H9 (cell line): ENCODE measurements around the gene KCNMA1. TPM values are rescaled to one million over a fixed set of nuclear protein-coding genes. Genes with fewer than 3 reads are reported as not detected.

Source experiments
- DNase-seq: peaks from one replicate; pipeline ENCODE4 v3.0.0-alpha.2; 2017
- H2AFZ ChIP-seq: one replicate; pipeline ENCODE4 v1.6.1; 2013; ENCODE audit warnings: mild to moderate bottlenecking, low read length, control low read depth, moderate library complexity
- H2AK5ac ChIP-seq: 2 replicates; pipeline ENCODE4 v1.6.1; 2013; ENCODE audit warnings: low read length, control low read depth, mixed read lengths; ENCODE audit not compliant: insufficient read length
- H2BK120ac ChIP-seq: one replicate; pipeline ENCODE4 v1.6.1; 2013; ENCODE audit warnings: low read depth, mild to moderate bottlenecking, low read length, control low read depth, inconsistent platforms; ENCODE audit not compliant: poor library complexity, severe bottlenecking
- H2BK12ac ChIP-seq: 2 replicates; pipeline ENCODE4 v1.6.1; 2013; ENCODE audit warnings: low read length, control low read depth, mixed read lengths, low read depth; ENCODE audit not compliant: insufficient read length
- H2BK15ac ChIP-seq: 2 replicates; pipeline ENCODE4 v1.6.1; 2013; ENCODE audit warnings: low read depth, low read length, control low read depth
- H2BK20ac ChIP-seq: one replicate; pipeline ENCODE4 v1.6.1; 2013; ENCODE audit warnings: low read depth, mild to moderate bottlenecking, low read length, control low read depth, inconsistent platforms; ENCODE audit not compliant: poor library complexity, severe bottlenecking
- H2BK5ac ChIP-seq: 2 replicates; pipeline ENCODE4 v1.6.1; 2013; ENCODE audit warnings: low read length, control low read depth, mixed read lengths; ENCODE audit not compliant: insufficient read length
- H3K14ac ChIP-seq: 2 replicates; pipeline ENCODE4 v1.6.1; 2013; ENCODE audit warnings: low read length, control low read depth; ENCODE audit not compliant: insufficient read depth
- H3K18ac ChIP-seq: 2 replicates; pipeline ENCODE4 v1.6.1; 2013; ENCODE audit warnings: low read depth, mild to moderate bottlenecking, mixed read lengths, low read length, control low read depth; ENCODE audit not compliant: insufficient read length
- H3K23ac ChIP-seq: 2 replicates; pipeline ENCODE4 v1.6.1; 2013; ENCODE audit warnings: low read length, control low read depth, mixed read lengths, low read depth; ENCODE audit not compliant: insufficient read length
- H3K23me2 ChIP-seq: 2 replicates; pipeline ENCODE4 v1.6.1; 2013; ENCODE audit warnings: low read depth, mild to moderate bottlenecking, mixed read lengths, low read length, control low read depth; ENCODE audit not compliant: insufficient read length, poor library complexity, severe bottlenecking
- H3K27ac ChIP-seq: 2 replicates; pipeline ENCODE4 v1.5.1; 2013; ENCODE audit warnings: low read length, control low read depth, mixed read lengths, low read depth; ENCODE audit not compliant: insufficient read length
- H3K27me3 ChIP-seq: 2 replicates; pipeline ENCODE4 v1.6.1; 2013; ENCODE audit warnings: low read length, control low read depth, inconsistent platforms; ENCODE audit not compliant: insufficient read depth
- H3K4ac ChIP-seq: 2 replicates; pipeline ENCODE4 v1.6.1; 2013; ENCODE audit warnings: low read depth, mild to moderate bottlenecking, control low read depth, inconsistent platforms, low read length, moderate library complexity
- H3K4me1 ChIP-seq: 2 replicates; pipeline ENCODE4 v1.6.1; 2013; ENCODE audit warnings: low read length, control low read depth, inconsistent platforms; ENCODE audit not compliant: insufficient read depth
- H3K4me2 ChIP-seq: 2 replicates; pipeline ENCODE4 v1.6.1; 2013; ENCODE audit warnings: low read length, control low read depth, mixed read lengths; ENCODE audit not compliant: insufficient read length, insufficient read depth
- H3K56ac ChIP-seq: 2 replicates; pipeline ENCODE4 v1.6.1; 2013; ENCODE audit warnings: low read depth, mild to moderate bottlenecking, mixed read lengths, low read length, control low read depth; ENCODE audit not compliant: insufficient read length
- H3K79me1 ChIP-seq: 2 replicates; pipeline ENCODE4 v1.6.1; 2013; ENCODE audit warnings: low read depth, mild to moderate bottlenecking, moderate library complexity, low read length, control low read depth, inconsistent platforms; ENCODE audit not compliant: insufficient read depth, poor library complexity, severe bottlenecking
- H3K79me2 ChIP-seq: 2 replicates; pipeline ENCODE4 v1.6.1; 2013; ENCODE audit warnings: low read length, control low read depth, inconsistent platforms; ENCODE audit not compliant: insufficient read depth
- H3K9ac ChIP-seq: 2 replicates; pipeline ENCODE4 v1.6.1; 2013; ENCODE audit warnings: low read length, control low read depth, mixed read lengths; ENCODE audit not compliant: insufficient read length; ENCODE audit errors: extremely low read depth
- H3K9me3 ChIP-seq: one replicate; pipeline ENCODE4 v1.6.1; 2013; ENCODE audit warnings: low read depth, low read length, inconsistent platforms; ENCODE audit not compliant: control insufficient read depth
- H3T11ph ChIP-seq: one replicate; pipeline ENCODE4 v1.6.1; 2013; ENCODE audit warnings: mild to moderate bottlenecking, low read length, control low read depth, inconsistent platforms
- H4K20me1 ChIP-seq: one replicate; pipeline ENCODE4 v1.6.1; 2013; ENCODE audit not compliant: control insufficient read depth, insufficient read length, insufficient read depth
- H4K5ac ChIP-seq: 2 replicates; pipeline ENCODE4 v1.6.1; 2013; ENCODE audit warnings: low read depth, mild to moderate bottlenecking, mixed read lengths, low read length, control low read depth; ENCODE audit not compliant: insufficient read length
- H4K8ac ChIP-seq: replicated peaks from 2 replicates; pipeline ENCODE4 v1.6.1; 2013; ENCODE audit warnings: low read length, control low read depth, mixed read lengths, low read depth; ENCODE audit not compliant: insufficient read length
- H4K91ac ChIP-seq: 2 replicates; pipeline ENCODE4 v1.6.1; 2013; ENCODE audit warnings: low read depth, mild to moderate bottlenecking, moderate library complexity, mixed read lengths, low read length, control low read depth; ENCODE audit not compliant: insufficient read length
- H3K27ac Mint-ChIP-seq, 3 experiments: 2 replicates in 2 of 3; 3 replicates in 1 of 3; pipeline ENCODE4 v1.8.0; 2020 to 2021; ENCODE audit warnings: mixed read lengths in 3 of 3, mild to moderate bottlenecking in 1 of 3, moderate library complexity in 1 of 3
- H3K27me3 Mint-ChIP-seq: 2 replicates; pipeline ENCODE4 v1.8.0; 2021; ENCODE audit warnings: low read depth, mild to moderate bottlenecking, moderate library complexity, mixed read lengths
- H3K36me3 Mint-ChIP-seq, 3 experiments: 2 replicates in 2 of 3; 3 replicates in 1 of 3; pipeline ENCODE4 v1.8.0; 2020 to 2021; ENCODE audit warnings: low read depth in 3 of 3, mixed read lengths in 3 of 3; ENCODE audit not compliant: insufficient read depth in 1 of 3
- H3K4me1 Mint-ChIP-seq, 2 experiments: 2 replicates each; pipeline ENCODE4 v1.8.0; 2020; ENCODE audit warnings: mixed read lengths in 2 of 2
- H3K4me3 Mint-ChIP-seq, 2 experiments: 2 replicates in 1 of 2; 3 replicates in 1 of 2; pipeline ENCODE4 v1.8.0; 2020 to 2021; ENCODE audit warnings: mild to moderate bottlenecking in 2 of 2, mixed read lengths in 2 of 2, moderate library complexity in 1 of 2
- H3K9me3 Mint-ChIP-seq, 2 experiments: 2 replicates in 1 of 2; 3 replicates in 1 of 2; pipeline ENCODE4 v1.8.0; 2020; ENCODE audit warnings: mild to moderate bottlenecking in 2 of 2, mixed read lengths in 2 of 2, moderate library complexity in 1 of 2
- CTCF ChIP-seq: fragments of 200-600 bp; sonication (generic); conservative IDR thresholded peaks from 3 replicates; pipeline ENCODE4 v1.8.0; 2021; ENCODE audit warnings: antibody characterized with exemption, mild to moderate bottlenecking
- WGBS: extraction: QIAGEN DNeasy Blood & Tissue Kit; methylation state at CpG from one replicate; pipeline ENCODE4 v1.1.7; 2013; ENCODE audit warnings: missing lambda C conversion rate, low lambda C conversion rate, mixed read lengths; ENCODE audit not compliant: insufficient read length; ENCODE audit errors: extremely low coverage; 5-methylcytosine and 5-hydroxymethylcytosine counted together
- total RNA-seq: library from RNA; stranded (reverse); gene quantifications from 2 replicates; pipeline ENCODE4 v1.2.1, GENCODE V29; 2021

The KCNMA1 gene
- total RNA-seq, 1 experiment from 2014 or later: 2.0 TPM

GRCh38 chr10:77251297-77252013 lies 386.2 kb downstream of the KCNMA1 start:
- no peaks in the 10 kb centered on the region for H3K27me3 ChIP-seq
- no peaks in the 10 kb centered on the region for H3K23me2 ChIP-seq
- H4K20me1 ChIP-seq: no peaks in the 10 kb centered on the region
- H3K79me1 ChIP-seq: no peaks in the 10 kb centered on the region
- H3K9me3 ChIP-seq: no peaks in the 10 kb centered on the region
- no peak overlapping the region for H4K8ac ChIP-seq
- Mint-ChIP-seq H3K27ac (no peak overlapping the region), H3K4me3 (no peak overlapping the region), H3K4me1 (peaks cover 10% of the 10 kb centered on the region in 2 experiments; a peak in 3 of 4 replicates), H3K9me3 (no peaks in the 10 kb centered on the region), H3K27me3 (no peaks in the 10 kb centered on the region), H3K36me3 (no peaks in the 10 kb centered on the region)
- H3K79me2 ChIP-seq: no peaks in the 10 kb centered on the region
- no peak overlapping the region for H3T11ph ChIP-seq
- no peak overlapping the region for H3K9ac ChIP-seq
- H3K18ac ChIP-seq: no peak overlapping the region
- peak; percentile 81 for TF ChIP-seq CTCF
- H2BK20ac ChIP-seq: no peak overlapping the region
- H4K91ac ChIP-seq: no peak overlapping the region
- DNase-seq: peak; percentile 37
- no peak overlapping the region for H3K27ac ChIP-seq
- H3K14ac ChIP-seq: no peak overlapping the region
- WGBS: no CpG with 5 or more reads among the region's 6 CpGs
- no peak overlapping the region for H2BK12ac ChIP-seq
- no peak overlapping the region for H3K23ac ChIP-seq
- H2BK5ac ChIP-seq: no peak overlapping the region
- H3K56ac ChIP-seq: no peak overlapping the region
- H2BK120ac ChIP-seq: no peak overlapping the region
- H2AFZ ChIP-seq: no peak overlapping the region
- no peak overlapping the region for H4K5ac ChIP-seq
- no peak overlapping the region for H2BK15ac ChIP-seq
- no peak overlapping the region for H3K4me2 ChIP-seq
- H2AK5ac ChIP-seq: no peak overlapping the region
- H3K4ac ChIP-seq: no peak overlapping the region
- no peaks in the 10 kb centered on the region; the same call in 1 of the 2 replicates for H3K4me1 ChIP-seq
